ENCODE results near the gene C16orf95.

C16orf95 gene

DNA sequence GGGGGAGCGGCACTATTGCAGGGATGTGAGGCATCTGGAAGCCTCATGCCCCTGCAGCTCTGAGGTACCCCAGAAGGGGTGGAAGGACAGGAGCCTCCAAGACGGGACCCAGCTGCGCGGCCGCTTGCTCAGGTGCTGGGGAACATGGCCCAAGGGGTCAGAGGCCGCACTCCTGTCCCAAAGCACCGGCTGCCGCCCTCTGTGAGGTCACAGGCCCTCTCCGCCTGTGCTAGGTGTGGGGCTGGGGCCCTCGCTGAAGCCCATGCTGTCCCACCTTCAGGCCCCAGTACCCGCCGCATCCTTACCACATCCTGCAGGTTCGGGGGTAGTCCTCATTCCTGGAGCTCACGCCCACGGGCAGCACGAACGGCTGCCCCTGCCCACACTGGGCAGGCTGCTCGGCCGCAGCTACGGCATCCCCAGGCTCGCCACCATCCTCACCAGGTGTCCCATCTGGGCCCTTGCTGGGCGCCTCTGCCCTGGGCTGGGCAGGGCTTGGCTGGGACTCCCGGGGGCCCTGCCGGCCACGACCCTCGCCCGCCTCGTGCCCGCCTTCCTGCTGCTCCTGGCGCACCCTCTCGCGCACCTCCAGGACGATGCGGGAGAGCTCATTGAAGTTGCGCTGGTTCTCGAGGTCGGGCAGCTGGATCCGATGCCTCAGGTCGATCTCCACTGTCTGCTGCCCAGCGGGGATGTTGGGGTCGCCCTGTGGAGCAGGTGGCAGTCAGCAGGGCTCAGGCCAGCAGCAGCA lies 16.6 kb upstream of the C16orf95 start:
- in situ Hi-C loops (cut with MboI; ENCODE audit: low sequenced_read_pairs): no loop called here

GRCh38 chr16:87333101-87333500 lies 15.9 kb upstream of the C16orf95 start:
- in situ Hi-C loops (cut with MboI; ENCODE audit: low sequenced_read_pairs): no loop called here

DNA sequence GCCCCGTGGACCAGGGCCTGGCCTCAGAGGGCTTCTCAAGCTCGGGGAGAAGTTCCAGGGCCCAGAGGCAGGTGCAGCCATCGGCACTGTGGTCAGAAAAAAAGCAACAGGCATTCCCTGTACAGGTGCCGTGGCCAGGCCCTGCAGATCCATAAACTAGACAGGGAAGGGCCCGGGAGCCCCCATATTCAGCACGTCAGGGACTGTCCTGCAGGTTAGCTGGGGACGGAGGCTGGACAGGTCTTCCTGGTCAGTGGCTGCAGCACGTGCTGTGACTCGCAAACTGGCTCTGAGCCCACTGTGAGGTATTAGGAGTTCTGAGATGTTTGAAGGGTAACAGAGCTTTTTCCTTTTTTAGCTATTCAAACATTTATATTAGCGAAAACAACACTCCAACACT lies 15.0 kb upstream of the C16orf95 start:
- in situ Hi-C loops (cut with MboI; ENCODE audit: low sequenced_read_pairs): no loop called here

DNA sequence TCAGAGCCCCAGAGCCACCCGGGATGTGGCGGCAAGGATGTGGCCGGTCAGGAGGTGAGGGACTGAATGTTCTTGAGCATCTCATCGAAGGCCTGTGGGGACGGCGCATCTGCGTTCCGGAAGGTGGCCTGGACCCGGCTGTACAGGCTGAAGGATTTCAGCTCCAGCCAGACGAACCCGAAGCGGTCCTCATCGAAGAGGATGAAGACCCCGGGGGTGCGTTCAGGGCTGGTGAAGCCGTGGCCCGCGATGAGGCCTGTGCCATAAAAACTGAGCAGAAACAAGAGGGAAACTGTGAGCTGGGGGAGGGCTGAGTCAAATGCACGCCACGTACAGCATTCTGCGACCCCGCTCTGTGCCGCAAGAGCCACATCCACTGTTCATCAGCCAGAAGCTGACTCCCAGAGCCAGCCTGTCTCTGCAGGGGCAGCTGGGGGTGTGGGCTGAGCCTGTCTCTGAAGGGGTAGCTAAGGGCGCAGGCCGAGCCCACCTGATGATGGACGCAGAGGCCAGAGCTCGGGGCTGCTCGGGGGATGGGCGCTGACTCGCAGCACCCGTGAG lies 14.1 kb upstream of the C16orf95 start:
- in situ Hi-C loops (cut with MboI; ENCODE audit: low sequenced_read_pairs): no loop called here

GRCh38 chr16:87330646-87331045 lies 13.5 kb upstream of the C16orf95 start:
- in situ Hi-C loops (cut with MboI; ENCODE audit: low sequenced_read_pairs): no loop called here

GRCh38 chr16:87330257-87330624 lies 13.0 kb upstream of the C16orf95 start:
- in situ Hi-C loops (cut with MboI; ENCODE audit: low sequenced_read_pairs): no loop called here

- in situ Hi-C loops (cut with MboI; ENCODE audit: low sequenced_read_pairs): no loop called here
These were observed 12.5 kb upstream of the C16orf95 start for GRCh38 chr16:87329436-87330256.

- in situ Hi-C loops (cut with MboI; ENCODE audit: low sequenced_read_pairs): no loop called here
These were observed 11.7 kb upstream of the C16orf95 start for GRCh38 chr16:87328846-87329245.

GRCh38 chr16:87327798-87328495 lies 10.8 kb upstream of the C16orf95 start:
- in situ Hi-C loops (cut with MboI; ENCODE audit: low sequenced_read_pairs): no loop called here

- in situ Hi-C loops (cut with MboI; ENCODE audit: low sequenced_read_pairs): no loop called here
These were observed 9.0 kb upstream of the C16orf95 start for GRCh38 chr16:87326151-87326571.

DNA sequence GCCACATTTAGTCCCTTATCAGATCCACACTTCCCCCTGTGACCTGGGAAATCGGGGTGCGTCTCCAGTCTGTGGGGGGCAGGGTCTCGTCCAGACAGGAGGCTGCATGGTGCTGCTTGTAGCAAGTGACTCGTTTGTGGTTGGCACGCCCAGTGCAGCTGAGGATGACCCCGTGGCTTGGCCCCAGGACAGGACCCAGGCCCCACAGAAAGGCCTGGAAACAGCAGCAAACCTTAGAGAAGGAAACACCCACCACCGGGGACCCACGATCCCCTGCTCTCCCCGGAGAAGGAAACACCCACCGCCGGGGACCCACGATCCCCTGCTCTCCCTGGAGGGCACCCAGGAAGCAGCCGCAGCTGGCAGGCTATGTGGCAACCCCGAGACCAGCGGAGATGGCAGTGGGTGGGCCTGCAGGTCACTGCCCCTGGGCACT lies 8.2 kb upstream of the C16orf95 start:
- in situ Hi-C loops (cut with MboI; ENCODE audit: low sequenced_read_pairs): no loop called here

DNA sequence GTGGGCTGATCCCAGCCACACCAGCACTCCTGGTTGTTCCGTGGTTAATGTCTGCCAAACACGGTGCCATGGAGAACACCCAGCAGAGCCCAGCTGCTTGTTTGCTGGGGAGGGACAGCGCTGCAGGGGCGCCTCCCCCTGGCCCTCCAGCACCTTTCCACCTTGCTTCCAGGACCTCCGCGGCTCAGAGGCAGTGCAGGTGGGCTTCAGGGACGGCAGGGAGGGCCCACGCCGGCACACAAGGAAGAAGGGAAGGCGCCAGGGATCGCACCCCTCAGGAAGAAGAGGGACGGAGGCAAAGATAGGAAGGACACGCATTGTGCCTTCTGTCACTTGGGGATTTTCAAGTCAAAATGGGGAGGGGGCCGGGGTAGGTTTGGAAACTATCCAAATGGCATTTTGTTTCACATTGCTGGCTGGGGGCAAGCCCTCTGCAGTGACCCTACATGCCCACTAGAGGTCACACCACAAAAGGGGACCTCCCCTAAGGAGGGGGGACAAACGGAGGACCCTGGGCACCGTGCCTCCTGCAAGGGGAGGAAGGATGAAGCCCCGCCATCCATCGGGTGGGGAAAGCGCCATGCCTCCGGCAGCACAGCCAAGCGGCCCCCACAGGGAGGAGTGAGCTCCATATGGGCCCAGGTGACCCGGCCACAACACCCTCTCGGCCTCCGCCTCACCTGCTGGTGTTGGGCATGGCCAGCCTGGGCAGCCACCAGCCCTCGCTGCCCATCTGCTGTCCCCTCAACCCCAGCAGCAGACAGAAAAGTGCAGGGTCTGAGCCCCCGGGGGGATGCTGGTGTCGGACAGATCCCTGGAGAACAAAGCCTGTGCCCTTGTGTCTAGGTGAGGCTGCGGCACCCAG lies 7.5 kb upstream of the C16orf95 start:
- in situ Hi-C loops (cut with MboI; ENCODE audit: low sequenced_read_pairs): no loop called here

DNA sequence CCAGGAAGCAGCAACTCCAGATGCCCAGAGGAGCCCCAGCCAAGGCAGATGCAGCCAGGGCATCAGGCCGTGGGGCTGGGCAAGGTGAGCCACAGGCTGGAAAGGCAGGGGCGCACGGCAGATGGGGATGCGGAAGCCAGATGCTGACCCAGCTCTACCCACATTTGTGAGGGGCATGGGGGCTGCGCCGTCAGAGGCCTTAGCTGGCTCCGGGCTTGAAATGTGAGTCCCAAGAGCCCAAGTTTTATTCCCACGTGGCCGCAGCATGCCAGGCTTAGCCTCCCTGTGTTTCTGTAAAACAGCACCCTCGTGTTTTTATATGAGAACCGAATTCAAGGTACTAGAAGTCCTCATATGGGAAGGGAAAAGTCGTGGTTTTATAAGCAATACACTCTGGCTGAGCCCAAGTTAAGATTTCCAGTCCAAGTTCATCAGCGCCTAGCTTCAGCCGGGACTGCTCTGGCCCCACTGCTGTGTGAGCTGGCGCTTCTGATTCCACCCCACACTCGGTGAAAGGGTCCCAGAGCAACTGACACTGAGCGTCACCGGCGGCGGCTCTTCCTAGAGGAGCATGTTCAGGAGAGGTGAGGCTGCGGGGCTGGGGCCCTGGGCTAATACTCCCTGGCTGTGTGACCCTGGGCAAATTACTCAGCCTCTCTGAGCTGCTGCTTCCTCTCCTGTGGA lies 6.7 kb upstream of the C16orf95 start:
- in situ Hi-C loops (cut with MboI; ENCODE audit: low sequenced_read_pairs): no loop called here

- in situ Hi-C loops (cut with MboI; ENCODE audit: low sequenced_read_pairs): no loop called here
These were observed 5.9 kb upstream of the C16orf95 start for GRCh38 chr16:87322833-87323726.

DNA sequence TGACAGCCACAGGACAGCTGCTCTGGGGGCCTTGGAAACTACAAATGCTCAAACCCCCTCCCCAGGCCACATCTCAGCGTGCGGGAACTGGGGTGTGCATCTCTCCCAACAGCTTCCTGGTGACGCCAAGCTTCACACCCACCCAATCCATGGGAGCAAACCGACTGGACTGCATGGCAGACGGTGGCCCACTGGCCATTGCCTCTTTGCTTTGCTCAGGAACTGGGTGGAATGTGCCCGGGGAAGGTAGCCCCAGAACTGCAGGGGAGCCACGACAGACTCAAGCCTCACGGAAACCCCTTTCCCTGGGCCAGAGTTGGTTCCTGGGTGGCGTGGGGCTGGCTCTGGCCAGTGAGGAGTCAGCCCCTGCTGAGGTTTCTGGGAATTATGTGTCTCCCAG lies 5.2 kb upstream of the C16orf95 start:
- in situ Hi-C loops (cut with MboI; ENCODE audit: low sequenced_read_pairs): no loop called here

DNA sequence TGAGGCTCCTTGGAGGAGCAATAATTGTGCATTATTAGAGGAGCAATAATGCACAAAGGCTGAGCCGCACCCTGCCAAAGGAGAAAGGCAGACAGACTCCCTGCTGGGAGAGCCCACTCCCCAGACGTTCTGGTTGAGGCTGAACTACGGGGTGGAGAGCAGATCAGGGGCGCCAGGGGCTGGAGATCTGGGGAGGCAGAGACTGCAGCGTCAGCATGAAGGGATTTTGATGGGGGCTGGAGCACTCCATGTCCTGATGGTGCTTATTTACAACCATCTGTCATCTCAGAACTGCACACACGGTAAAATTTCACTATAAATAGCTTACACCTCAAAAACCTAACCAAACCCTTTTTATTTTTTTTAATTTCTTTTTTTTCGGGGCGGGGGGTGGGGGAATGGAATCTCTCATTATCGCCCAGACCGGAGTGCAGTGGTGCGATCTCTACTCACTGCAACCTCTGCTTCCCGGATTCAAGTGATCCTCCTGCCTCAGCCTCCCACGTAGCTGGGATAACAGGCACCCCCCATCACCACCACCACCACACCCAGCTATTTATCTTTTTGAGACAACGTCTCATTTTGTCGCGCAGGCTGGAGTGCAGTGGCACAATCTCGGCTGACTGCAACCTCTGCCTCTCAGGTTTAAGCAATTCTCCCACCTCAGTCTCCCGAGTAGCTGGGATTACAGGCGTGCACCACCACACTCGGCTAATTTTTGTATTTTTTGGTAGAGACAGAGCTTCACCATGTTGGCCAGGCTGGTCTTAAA lies 4.3 kb upstream of the C16orf95 start:
- in situ Hi-C loops (cut with MboI; ENCODE audit: low sequenced_read_pairs): no loop called here

GRCh38 chr16:87320510-87321227 lies 3.5 kb upstream of the C16orf95 start:
- in situ Hi-C loops (cut with MboI; ENCODE audit: low sequenced_read_pairs): no loop called here

Data from HL-60/S4 treated with retinoic acid at 250 ng/mL for 4 days and 3 days (cell line).